Stimulated activated CD8-positive, alpha-beta memory T cell treated with anti-CD3 and anti-CD28 coated beads, Interleukin-15, amount 100 ng/mL, for 1 hour (primary cell): ENCODE results near the gene HM13.
A peak's percentile ranks its signal among the peaks of the same experiment; 100 is the strongest.
"Not testable (repeated sequence)": the region's sequence is repeated elsewhere in the genome, so short reads cannot be mapped to it uniquely, and the experiment has no call there.

Source experiments
- DNase-seq: peaks from one replicate; pipeline ENCODE4 v3.0.0-alpha.2; 2020; ENCODE audit warnings: low read depth

HM13 gene

GRCh38 chr20:31568041-31568731, 53.9 kb downstream of the HM13 start:
- no peak for DNase-seq

DNA sequence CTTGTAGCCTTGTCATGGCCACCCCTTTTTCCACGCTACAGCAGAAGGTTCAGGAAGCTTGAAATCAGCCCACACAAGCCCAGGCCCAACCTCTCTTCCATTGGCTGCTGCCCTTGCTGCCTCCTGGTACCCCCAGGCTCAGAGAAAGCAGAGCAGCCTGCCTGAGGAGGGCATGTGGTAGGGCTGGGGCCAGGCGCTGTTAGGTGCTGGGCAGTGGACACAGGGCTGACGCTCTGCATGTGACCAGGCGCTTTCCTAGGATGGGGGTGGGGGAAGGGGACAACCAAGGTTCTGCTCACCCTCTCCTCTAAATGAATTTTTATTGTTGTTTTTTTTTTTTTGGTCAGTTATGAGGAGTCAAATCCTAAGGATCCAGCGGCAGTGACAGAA, 54.5 kb downstream of the HM13 start:
- DNase-seq, result no peak

DNA sequence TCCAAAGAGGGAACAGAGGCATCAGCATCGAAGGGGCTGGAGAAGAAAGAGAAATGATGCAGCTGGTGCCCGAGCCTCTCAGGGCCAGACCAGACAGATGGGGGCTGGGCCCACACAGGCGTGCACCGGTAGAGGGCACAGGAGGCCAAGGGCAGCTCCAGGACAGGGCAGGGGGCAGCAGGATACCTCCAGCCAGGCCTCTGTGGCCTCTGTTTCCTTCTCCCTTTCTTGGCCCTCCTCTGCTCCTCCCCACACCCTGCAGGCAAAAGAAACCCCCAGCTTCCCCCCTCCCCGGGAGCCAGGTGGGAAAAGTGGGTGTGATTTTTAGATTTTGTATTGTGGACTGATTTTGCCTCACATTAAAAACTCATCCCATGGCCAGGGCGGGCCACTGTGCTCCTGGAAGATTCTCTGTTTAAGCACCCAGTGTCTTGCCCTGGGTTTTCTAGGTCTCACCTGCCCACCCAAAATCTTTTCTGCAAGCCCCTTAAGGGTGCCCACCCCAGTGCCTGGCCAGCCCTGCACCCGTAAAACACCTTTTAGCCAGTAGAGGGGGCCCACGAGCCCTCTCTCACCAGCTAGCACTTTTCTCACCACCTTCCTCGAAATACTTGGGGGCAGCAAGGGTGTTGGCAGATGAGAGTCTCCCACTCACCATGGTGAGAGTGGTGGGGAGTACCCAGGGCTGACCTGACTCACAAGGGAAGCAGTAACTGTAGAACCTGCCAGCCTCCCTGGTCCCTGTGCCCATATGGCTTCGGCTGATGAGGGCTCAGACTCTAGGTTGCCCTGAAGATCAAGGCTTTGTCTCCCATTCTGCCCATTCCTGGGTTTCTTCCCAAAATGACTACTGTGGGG, 55.1 kb downstream of the HM13 start:
- peak; percentile 42 for DNase-seq

- DNase-seq, result no peak
Observed at GRCh38 chr20:31570021-31570463, 55.8 kb downstream of the HM13 start.

DNA sequence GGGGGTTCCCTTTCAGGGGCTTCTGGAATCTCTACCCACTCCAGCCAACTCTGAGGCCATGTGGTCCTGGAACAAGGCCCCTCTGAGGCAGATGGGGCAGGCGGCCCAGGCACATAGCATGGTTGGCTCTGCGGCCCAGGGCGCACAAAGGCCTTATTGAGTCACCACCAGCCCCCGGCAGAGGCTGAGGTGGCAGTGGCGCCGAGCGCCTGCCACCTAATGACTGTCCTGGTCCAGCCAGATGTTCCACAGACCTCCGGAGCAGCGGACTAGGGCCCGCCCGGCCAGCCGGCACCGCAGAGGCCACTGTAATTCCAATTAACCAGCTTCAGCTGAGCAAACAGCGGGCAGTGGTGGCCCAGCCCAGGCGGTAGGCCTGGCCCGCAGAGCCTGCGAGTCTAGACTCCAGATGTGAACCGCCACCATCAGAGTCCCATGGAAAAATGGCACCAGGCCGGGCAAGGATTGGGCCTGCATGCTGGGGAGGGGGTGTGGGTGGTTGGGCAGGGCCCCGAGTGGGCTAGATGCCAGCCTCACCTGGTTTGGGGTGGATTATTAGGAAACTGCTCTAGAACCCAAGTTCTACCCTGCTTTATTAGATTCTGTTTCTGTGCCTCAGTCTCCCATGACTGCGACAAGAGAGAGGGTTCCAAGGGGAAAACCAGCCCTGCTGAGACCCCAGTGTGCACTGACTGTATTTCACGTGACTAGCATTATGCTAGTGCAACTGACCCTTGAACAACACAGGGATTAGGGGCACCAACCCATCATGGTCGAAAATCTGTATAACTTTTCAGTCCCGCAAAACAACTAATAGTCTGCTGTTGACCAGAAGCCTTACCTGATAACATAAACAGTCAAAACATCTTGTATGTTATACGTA, 56.7 kb downstream of the HM13 start:
- DNase-seq, result no peak

GRCh38 chr20:31572042-31572700, 57.9 kb downstream of the HM13 start:
- DNase-seq, result no peak

GRCh38 chr20:31572701-31573554, 58.7 kb downstream of the HM13 start:
- DNase-seq, result peak; percentile 69

DNA sequence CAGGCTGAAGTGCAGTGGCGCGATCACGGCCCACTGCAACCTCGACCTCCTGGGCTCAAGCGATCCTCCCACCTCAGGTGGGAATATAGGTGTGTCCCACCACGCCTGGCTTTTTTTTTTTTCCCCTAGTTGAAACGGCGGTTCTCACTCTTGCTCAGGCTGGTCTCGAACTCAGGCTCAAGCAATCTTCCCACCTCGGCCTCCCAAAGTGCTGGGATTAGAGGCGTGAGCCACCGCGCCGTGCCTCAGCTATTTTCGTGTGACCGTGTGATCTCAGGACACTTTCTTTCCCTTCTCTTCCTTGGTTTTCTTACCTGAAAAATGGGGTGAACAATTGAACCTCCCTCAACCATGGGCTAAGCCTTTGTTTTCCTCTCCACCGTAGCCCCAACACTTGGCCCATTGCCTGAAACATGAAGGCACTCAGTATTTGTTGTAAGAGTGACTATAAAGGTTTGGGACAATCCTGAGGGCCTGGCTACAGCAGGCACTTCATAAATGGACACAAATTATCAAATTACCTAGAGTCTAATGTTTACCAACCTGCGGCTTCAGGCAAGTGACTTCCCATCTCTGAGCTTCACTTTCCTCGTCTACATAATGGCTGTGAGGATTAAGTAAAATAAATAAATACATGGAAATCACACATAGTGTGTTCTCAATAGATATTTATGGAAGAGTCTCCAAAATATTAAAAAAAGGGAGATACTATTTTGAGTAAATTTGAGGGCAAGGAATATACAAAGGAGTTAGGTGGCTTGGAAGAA, 59.5 kb downstream of the HM13 start:
- no peak for DNase-seq

GRCh38 chr20:31574986-31575385, 60.7 kb downstream of the HM13 start:
- not testable (repeated sequence) for DNase-seq

GRCh38 chr20:31576751-31577150, 62.5 kb downstream of the HM13 start:
- no peak for DNase-seq

DNA sequence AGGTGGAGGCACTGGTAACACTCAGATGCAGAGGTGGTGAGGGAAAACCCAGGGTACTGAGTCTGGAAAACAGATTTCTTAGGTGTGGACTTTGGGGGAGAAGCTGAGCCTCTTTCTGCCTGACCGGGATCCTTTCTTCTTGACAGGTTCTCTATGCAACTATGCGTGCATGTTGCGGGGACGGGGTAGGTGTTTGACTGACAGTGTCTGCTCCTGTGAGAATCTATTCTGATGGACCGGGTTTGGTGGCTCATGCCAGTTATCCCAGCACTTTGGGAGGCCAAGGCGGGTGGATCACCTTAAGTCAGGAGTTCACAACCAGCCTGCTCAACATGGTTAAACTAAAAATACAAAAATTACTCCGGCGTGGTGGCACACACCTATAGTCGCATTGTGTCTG, 63.0 kb downstream of the HM13 start:
- no peak for DNase-seq

- no peak for DNase-seq
Observed at GRCh38 chr20:31578448-31579138, 64.4 kb downstream of the HM13 start.

DNA sequence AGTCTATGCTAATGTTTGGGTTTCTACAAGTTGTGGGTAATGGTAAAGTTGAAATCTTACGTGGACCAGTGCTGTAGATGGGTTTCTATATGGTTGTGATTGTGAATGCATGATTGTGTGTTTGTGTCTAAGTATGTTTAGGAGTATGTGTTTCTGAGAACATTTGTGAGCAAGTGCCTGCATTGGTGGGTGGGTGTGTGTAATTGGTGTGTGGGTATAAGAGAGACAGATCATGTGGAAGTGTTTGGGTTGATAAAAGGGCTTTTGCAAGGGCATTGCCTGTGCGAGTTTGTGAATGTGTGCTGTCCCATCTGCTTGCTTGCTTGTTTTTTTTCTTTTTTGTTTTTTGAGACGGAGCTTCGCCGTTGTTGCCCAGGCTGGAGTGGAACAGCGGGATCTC, 65.0 kb downstream of the HM13 start:
- no peak for DNase-seq

DNA sequence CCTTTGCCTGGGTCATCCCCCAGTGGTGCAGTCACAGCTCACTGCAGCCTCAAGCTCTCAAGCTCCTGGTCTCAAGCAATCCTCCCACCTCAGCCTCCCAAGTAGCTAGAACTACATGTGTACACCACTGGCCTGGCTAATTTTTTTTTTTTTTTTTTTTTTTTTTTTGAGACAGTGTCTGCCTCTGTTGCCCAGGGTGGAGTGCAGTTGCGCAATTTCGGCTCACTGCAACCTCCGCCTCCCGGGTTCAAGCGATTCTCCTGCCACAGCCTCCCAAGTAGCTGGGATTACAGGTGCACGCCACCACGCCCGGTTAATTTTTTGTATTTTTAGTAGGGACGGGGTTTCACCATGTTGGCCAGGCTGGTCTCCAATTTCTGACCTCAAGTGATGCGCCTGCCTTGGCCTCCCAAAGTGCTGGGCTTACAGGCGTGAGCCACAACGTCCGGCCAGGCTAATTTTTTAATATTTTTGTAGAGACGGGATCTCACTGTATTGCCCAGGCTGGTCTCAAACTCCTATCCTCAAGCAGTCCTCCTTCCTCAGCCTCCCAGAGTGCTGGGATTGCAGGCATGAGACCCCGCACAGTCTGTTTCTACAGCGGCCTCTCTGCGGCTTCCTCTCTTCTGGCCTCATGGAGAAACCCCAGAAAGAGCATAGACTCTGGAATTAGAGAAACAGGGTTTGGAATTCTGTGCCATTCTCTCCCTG, 65.9 kb downstream of the HM13 start:
- not testable (repeated sequence) for DNase-seq

- DNase-seq, result no peak
Observed at GRCh38 chr20:31580706-31581105, 66.5 kb downstream of the HM13 start.

DNA sequence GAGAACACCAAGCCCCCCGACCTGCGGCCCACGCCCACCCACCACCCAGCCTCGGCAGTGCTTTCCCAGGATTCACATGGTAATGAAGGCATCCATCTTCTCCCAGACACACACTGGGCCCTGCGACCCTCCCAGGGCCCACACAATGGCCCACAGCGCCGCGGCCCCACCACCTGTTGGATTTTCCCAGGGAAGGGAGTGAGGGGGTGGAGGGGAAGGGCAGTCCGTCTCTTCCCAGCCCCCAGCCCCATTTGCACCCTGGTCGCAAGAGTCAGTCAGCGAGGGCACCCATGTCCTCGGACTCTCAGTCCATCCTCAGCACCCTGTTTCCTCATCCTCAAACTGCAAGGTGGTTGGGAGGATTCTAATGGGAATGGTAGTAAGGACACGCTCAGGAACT, 67.1 kb downstream of the HM13 start:
- DNase-seq, result no peak

- DNase-seq, result no peak
Observed at GRCh38 chr20:31587545-31588389, 73.5 kb downstream of the HM13 start.

GRCh38 chr20:31590717-31591225, 76.5 kb downstream of the HM13 start:
- DNase-seq, result no peak
